Endometrial microvascular endothelial cells (primary cell): ENCODE measurements around the gene EIF4E1B. TPM values are rescaled to one million over a fixed set of nuclear protein-coding genes. Genes with fewer than 3 reads are reported as not detected.

Experiments used
- in situ Hi-C: cut with HindIII; loops from 2 replicates; pipeline ENCODE4 v1.10.0; 2017; ENCODE audit warnings: low sequenced_read_pairs, low pct_unique_long_range_greater_than_20kb; ENCODE audit errors: inconsistent ontology term
- total RNA-seq: library from RNA; depleted of rRNA; stranded (reverse); fragments of >200 nt; gene quantifications from one replicate; pipeline ENCODE4 v1.2.3, GENCODE V29; 2015; ENCODE audit errors: inconsistent ontology term

EIF4E1B gene
- total RNA-seq, 1 donor from 2014 or later, result not detected

DNA sequence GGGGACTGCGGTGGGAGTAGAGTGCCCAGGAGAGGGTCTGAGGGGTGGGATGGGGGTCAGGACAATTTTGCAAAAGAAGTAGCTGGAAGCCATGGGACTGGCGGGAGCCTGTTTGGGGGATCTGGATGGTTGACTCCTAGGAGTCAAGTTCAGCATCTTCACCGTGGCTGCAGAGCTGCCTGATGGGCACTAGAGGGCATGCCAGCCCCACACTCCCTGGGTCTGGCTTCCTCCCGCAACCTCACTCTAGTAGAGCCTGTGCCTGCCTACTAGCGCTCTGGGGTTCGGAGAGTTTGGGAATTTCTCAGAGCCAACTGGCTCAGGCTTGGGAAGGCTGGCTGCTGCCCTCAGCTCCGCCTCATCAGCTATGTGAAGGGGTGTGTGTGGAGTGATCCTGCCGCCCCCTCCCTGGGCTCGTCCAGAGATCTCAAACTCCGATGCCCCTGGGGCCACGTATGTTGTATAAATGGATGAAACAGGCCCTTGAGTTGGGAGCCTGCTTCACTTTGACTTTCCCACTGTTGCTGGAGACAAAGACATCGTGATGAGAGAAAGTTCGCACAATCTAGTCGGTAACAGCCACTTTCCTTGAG, 27.6 kb downstream of the EIF4E1B start:
- in situ Hi-C loops, result no loop called here

DNA sequence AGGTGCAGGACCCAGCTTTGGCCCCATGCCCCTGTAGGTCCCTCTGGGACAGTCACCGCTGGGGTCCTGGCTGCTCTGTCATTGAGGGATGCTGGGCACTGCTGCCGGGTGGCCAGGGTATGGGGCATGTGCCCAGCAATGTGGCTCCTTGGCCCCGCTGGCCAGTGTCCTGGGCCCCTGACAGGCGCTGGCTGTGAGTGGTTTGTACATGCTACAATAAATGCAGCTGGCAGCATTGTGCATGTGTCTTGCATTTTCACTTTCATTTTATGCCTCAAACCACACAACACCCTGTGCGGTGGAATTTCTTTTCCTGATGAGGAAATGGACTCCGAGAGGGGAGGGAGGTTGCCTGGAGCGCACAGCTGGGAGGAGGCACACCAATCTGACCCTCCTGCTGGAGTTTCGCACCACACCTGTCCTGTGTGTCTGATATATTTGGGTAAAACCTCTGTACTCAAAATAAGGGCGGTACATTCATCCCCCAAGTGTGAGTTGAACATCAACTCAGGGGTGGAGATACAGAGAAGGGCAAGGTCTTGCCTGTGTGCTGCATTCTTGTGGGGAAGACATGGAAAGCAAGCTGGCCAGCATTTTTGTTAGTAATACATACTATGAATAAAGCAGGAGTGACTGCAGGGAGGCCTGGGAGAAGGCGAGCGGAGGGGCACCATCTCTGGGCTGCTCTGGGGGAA, 28.5 kb downstream of the EIF4E1B start:
- in situ Hi-C loops, result no loop called here

DNA sequence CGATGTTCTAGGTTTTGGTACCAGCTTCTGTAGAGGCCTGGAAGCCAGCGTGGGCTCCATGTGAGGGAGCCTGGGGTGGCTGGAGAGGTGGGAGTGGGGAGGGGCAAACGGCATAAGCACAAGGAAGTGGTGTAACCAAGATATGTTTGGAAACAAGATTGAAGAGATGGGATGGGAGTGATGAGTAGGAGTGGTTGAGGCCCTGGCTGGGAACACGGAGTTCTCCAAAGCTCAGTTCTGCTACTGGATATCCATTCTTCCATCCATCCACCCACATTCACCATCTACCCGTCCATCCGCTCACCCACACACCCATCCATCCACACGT, 29.0 kb downstream of the EIF4E1B start:
- in situ Hi-C loops, result no loop called here

DNA sequence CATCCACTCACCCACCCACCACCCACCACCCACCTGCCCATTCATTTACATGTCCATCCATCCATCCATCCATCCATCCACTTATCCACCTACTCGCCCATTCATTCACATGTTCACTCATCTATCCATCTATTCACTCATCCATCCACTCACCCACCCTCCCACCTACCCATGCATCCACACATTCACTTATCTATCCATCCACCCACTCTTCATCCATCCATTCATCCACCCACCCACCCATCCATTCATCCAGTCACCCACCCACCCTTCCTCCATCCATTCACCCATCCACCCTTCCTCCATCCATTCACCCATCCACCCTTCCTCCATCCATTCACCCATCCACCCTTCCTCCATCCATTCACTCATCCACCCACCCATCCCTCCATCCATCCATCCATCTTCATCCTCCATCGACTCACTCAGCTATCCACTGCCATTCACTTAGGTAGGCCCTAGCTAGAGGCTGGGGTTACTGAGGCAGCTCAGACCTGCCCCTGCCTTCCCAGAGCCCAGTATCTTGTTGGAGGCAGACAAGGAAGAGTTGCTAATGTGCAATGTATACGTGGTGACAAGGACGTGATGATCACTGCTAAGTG, 29.5 kb downstream of the EIF4E1B start:
- in situ Hi-C loops, result no loop called here

DNA sequence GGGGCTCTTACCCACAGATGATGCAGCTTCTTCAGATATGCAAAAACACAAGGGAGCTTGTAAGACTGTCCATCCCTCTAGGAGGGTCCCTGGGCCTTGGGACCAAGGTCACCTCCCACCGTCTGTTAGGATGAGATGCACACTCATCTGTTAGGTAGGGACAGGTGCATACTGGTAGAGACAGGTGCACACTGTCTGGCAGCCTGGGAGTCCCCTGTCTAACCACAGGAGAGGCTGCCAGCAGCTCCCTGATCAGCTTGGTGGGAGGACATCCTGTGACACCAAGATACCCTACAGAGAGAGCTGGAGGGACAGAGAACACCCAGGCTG, 30.0 kb downstream of the EIF4E1B start:
- in situ Hi-C loops, result no loop called here

DNA sequence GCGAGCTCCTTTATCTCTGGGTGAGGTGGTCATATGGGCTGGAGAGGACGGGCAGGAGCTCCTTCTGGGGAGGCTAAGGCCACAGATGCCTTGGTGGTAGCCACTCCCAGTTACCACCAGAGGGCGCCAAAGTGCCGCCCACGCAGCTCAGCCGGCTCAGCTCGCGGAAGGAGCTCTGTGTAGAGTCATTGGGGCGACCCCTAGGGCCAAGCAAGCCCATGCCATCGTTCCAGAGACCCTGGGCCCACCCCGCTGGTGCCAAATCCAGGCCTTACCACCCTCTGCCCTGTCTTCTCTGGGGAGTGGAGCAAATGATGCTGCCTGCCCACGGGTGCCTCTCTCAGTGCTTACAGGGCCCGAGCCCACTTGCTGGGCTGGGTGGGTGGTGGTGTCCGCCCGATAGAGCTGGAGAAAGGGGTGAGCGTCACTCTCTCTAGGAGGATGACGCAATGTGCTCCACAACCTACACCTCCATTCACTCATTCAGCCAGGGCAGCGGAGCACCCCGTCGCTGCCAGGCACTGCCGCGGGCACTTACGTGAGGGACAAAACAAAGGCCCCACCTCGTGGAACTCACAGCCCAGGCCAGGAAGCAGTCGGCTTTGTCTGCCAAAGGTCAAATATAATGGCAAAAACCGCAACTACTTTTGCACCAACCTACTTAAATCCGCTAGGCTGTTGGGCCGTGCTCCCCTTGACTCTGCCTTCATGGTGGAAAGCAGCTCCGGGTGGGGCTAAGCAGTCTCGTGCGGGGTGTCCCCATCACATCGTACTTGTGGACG, 30.6 kb downstream of the EIF4E1B start:
- in situ Hi-C loops, result no loop called here

DNA sequence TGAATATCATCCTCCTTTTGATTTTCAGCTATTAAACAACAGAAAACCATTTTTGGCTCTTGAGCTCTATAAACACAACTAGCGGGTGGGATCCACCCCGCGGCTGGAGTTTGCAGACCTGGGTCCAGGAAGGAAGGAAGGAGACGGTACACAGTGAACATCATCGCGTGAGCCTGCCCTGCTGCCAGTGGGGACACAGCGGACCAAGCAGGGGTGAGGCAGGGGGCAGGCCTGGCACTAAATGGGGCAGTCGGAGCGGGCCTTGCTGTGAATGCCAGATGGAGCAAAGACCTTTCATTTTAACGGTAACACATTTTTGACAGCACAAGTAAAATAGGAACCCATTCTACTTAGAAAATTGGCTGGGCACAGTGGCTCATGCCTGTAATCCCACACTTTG, 31.2 kb downstream of the EIF4E1B start:
- in situ Hi-C loops, result no loop called here

DNA sequence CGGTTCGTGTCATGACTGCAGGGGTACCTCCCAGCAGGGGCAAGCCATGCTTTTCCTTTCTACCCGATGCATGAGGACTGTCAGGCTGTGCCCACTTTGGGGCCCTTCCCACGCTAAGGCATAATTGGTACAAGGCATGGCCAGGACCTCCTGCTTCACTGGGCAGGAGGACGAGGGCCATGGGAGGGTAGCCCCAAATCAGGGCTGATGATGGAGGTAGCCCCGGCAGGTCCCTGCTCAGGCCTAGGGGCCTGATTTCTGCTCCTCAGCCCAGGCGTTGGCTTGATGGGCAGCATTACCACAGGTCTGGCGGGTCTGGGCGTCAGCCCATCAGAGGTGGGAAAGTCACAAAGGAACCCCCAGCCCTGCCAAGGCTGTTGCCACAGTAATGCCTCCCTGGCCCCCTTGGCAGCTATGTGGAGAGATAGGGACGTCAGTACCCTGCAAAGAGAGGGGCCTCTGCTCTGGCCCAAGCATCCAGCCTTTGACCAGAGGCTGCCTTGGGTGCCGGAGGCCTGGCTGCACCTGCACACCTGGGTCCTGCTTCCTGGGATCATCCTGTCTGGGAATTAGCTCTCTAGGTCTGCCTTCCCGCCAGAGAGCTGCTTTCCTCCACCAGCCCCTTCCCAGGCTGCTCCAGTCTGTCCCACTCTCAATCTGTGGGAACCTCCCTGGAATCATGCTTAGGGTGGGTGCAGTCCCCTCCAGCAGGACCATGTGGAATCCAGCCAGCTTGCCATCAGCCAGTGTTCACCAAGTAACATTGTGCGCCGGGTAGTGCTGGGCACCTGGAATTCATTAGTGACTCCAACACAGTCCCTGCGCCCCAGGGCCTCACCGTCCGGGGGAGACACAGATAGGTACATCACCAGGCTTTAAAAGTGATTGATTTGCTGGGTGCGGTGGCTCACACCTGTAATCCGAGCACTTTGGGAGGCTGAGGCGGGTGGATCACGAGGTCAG, 32.2 kb downstream of the EIF4E1B start:
- in situ Hi-C loops, result no loop called here

DNA sequence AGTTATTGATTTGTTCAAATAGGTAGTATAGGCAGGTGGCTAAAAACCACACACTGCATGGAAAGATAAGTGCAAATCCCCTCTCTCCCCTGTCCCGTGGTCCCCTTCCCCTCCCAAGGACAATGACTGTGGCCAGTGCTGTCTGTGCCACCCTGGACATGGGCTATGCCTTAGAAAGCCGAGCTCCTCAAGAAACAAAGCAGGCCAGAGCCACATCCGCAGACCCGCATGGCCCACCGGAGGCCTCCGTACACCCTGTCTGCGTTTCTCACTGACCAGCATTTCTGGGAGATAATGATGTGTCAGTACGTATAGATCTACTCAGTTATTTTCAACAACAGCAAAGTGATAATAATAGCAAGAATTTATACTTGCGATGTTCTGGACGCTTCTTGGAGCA, 33.1 kb downstream of the EIF4E1B start:
- in situ Hi-C loops, result no loop called here

DNA sequence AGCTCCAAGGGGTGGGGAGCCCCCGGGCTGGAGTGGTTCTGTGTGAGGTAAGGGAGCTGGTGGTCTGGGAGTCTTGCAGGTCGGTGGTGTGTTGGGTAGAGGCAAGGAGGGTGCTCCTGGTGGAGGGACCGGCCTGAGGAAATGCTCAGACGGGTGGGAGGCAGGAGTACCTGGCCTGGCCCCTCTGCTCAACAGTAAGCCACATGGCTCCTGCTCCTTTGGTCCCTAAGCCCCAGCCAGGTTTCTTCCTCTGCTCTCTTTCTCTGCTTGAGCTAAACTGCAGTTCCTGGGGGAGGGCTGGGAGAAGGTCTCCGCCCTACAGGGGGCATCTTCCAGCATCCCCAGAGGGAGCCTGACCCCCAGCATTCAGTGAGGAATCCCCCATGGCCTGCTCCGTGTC, 34.0 kb downstream of the EIF4E1B start:
- in situ Hi-C loops, result no loop called here

DNA sequence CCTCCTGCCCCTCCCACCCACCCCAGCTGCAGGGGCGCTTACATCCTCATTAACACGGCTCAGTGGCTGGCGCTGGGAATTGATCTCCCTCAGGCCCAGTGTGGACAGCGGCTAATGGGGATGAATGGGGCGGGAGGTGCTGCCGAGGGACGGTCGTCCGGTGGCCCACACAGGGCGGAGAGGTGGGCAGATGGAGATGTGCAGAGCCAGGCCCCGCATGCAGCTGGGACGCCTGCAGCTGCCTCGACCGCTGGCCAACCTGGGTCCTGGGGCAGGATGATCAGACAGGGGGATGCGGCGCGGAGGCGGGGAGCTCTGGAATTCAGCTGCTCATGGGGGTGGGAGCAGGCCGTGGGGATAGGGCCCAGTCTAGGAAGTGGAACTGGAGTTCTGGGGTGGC, 34.4 kb downstream of the EIF4E1B start:
- in situ Hi-C loops, result no loop called here

DNA sequence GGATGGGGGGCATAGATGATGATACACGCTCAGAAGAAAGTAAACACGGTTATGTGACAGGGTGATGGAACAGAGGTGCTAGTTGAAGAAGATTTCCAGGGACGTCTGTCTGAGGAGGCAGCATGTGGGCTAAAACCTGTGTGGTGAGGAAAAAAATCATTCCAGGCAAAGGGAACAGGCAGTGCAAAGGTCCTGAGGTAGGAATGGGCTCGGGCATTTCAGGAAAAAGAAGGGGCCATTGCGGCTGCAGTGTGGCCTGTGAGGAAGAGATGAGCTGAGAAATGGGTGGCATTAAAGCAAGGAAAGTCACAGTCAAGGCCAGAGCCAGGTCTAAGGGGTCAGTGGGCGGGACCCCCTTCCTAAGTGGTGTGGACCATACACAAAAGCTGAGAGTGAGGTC, 35.0 kb downstream of the EIF4E1B start:
- in situ Hi-C loops, result no loop called here

DNA sequence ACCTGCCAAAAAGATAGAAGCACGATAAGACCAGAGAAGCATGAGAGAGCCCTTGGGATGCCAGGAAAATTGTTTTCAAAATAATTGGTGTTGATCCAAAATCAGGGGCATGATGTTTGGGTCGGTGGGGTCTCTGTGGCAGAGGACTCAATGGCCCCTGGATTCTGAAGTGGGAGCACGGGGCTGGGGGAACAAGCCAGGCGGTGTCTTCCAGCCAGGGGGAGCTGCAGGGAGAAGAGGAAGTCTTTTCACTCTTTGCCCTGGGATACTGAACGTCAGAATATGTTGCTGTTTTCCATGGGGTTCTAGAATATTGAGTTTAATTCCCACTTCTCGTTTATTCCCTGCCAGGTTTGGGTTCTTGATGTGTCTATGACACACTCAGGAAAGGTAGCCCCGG, 37.2 kb downstream of the EIF4E1B start:
- in situ Hi-C loops, result no loop called here

DNA sequence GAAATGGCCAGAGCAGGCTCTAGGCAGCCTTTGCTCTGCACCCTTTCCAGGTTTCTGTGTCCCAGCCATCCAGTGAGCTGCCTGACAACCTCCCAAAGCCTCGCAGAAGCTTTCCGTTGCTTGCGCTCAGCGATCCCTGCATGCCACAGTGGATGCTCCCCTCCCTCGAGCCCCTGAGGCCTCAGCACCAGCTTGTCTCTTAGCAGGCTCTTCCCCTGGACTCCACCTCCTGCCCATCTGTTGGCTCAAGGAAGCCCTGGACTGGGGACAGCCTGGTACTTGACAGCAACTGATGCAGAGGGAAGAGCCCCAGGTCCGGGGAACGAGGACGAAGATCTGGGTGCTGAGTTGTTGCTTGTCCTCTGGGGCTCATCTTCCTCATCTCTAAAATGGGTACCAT, 40.0 kb downstream of the EIF4E1B start:
- in situ Hi-C loops, result no loop called here

DNA sequence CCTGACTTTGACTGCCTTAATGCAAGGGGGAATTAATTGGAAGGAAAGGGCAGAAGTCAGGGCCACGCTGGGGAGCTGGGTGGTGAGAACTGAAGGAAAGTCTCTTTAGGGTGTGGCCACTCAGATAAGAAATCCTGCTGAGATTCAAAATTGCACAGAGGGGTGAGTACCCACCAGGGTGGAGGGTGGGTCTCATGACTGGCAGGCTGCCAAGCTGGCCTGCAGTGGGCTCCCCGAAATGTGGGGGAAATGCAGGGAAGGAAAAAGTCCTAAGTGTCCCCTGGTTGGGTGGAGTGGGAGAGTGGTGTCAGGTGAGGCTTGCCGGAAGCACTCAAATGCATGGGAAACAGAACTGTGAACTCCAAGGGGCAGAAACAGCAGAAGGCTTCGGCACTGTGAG, 40.9 kb downstream of the EIF4E1B start:
- in situ Hi-C loops, result no loop called here

DNA sequence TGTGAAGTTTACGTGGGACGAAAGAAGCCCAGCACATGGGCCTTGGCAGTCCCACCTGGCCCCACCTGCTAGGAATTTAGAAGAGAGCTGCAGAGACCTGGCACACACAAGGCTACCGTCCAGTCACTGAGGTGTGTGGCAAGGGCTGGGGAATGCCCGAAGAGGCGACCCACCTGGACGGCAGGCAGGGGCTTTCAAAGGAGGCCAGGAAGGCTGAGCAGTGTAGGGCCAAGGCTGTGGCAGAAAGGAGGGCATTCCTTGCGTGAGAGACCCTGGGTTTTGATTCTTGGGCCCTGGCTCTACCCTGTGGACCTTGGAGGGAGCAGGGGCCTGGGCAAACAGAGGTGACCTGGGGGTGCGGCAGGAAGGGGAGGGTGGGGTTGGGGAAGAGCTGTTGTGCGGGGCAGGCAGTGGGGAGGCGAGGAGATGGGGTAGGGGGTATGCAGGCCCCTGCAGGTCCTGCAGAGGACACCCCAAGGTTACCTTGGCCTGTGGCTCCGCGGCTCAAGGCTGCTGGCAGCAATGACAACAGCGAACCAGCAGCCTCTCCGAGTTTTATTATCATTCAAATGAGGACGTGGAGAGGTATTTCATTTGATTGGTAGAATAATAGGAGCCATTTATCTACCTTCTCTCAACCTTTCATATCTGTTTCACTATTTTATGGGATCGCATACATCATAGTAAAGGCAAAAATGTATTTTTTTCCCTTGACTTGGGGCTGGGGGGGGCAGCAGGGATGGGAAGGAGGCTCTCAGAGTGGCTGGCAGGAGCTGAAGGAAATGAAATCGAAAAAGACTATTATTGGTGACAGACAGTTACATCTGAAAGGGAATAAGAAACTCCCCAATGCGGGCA, 41.6 kb downstream of the EIF4E1B start:
- in situ Hi-C loops, result no loop called here

DNA sequence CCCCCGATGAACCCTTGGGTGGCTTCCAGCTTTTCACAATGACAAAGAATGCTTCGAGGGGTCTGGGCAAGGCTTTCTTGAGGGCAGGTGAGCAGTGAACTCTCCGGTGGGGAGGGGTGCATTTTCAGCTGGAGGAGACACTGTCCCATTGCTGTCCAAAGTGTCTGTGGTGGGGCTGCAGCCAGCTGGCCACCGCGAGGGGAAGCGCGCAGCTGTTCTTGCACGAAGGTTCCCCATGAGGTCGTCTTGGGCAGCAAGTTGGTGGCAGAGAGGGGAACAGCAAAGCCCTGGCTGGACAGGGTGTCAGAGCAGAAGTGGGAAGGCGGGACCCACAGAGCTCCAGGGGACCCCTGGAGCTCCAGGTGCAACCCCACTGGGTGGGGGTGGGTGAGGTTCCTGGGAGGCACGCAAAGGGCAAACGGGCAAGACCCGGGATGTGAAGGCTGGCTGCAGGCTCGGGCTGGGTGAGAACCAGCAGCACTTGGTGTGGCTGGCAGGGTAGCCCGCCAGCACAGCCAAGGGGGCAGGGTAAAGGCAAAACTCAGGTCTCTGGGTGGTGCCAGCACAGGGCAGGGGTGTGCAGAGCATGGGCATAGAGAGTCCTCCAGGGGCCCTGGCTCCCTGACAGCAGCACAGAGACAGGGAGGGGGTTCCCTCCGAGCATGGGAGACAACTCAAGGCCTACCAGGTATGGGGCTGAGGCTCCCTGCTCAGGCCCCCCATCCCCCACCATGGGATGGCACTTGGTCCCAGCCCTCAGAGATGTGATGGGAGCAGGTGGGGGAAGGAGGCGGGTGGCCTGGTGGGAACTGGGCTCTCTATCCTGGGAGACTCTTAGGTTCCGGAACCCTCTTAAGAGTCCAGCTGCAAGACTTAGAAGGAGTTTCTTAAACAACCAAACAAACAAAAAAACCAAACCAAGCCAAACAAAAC, 43.4 kb downstream of the EIF4E1B start:
- in situ Hi-C loops, result no loop called here
